CD4-positive, alpha-beta T cell treated with Interferon gamma for 1 hour (primary cell): Measurements from ENCODE around the gene RAB40B.
A peak's percentile ranks its signal among the peaks of the same experiment; 100 is the strongest.

Experiments
- DNase-seq: peaks from one replicate; pipeline ENCODE4 v3.0.0-alpha.2; 2020

Gene RAB40B

DNA sequence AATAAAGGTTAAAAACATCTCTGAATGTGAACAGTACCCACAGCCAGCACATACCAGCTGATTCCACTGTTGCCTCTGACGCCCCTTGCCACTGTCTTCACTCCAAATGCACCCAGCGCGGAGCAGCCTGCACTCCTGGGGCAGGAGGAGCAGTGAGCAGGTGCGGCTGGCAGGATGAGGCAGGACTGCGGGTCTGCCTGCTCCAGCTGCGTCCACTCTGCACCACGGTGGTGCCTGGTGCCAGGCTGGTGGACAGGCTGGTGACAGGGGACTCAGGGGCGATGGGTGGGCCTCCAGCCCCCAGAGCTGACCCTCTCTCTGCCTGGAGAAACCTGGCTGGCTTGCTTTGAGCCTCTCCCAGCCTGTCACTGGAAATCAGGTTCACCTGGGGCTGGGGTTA is 9.4 kb downstream of the RAB40B start:
- no peak for DNase-seq

- DNase-seq, result no peak
Measured at GRCh38 chr17:82687871-82688270, 10.6 kb downstream of the RAB40B start.

GRCh38 chr17:82687375-82687861 is 11.1 kb downstream of the RAB40B start:
- no peak for DNase-seq

DNA sequence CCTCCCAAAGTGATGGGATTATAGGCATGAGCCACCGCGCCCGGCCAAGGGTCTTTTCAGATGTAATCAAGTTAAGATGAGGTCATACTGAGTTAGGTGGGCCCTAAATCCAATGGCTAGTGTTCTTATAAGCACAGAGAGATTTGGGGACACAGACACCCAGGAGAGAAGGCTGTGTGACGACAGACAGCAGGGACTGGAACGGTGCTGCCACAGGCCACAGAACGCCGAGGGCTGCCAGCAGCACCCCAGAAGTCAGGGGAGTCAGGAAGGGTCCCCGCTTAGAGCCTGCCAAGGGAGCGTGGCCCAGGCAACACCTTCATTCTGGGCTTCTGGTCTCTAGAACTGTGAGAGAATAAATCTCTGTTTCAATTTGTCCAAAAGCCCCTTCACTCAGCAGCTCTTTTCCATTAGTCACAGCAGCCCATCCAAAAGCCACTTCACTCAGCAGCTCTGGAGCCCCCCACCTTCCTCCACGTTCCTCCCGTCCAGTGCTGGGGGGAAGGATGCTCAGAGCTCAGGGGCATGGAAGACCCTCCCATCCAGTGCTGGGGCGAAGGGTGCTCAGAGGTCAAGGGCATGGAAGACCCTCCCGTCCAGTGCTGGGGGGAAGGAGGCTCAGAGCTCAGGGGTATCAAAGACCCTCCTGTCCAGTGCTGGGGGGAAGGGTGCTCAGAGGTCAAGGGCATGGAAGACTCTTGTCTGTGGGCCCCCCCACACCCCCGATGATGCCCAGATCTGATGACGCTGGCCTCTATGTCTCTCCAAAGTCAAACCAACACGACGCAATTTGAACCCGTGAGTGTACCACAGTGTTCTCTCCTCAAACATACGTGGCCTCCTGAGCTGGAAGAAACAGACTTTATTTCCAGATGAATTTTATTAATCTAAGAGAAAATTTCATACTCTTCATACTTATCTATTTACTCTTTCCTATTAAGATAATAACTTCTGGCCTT is 11.9 kb downstream of the RAB40B start:
- no peak for DNase-seq

DNA sequence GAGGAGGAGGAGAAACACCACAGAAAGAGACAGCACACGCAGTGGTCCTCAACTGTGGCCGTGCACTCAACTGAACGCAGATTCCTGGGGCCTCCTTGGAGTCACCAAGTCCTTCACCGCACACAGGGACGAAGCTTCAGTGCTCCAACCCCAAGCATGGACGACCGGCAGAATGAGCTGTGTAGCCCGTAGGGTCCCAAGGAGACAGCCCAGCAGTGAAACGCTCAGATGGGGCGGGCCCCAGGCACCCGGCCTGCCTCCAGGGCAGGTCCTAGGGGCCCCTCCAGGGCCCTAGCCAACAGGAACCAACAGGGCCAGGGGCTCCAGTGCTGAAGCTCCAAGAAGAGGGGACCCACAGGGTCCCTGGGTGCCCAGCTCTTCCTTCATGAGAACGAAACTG is 13.2 kb downstream of the RAB40B start:
- no peak for DNase-seq

DNA sequence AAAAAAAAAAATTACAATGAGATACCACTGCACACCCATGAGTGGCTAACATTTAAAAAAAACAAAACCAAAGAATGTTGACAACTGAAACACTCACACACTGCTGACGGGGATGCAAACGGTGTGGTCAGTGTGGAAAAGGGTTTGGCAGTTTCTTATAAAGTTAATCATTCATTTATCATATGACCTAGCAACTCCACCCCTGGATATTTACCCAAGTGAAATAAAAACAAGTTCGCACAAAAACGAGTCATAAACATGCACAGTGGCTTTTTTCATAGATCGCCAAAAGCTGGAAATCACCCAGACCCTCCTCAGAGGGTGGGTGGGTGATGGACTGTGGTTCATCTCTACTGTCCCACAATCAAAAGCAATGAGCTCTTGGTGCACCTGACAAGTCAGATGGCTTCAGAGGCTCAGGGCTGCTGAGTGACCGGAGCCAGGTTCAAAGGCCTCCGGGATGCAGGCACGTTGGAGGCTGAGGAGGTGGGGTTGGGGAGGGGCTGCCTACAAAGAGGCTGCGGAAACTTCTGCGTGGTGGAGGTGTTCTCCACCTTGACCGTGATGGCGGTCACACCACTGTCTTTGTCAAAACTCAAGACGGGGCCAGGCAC is 14.2 kb downstream of the RAB40B start:
- DNase-seq, result no peak

- DNase-seq, result no peak
Measured at GRCh38 chr17:82683534-82683933, 15.0 kb downstream of the RAB40B start.

DNA sequence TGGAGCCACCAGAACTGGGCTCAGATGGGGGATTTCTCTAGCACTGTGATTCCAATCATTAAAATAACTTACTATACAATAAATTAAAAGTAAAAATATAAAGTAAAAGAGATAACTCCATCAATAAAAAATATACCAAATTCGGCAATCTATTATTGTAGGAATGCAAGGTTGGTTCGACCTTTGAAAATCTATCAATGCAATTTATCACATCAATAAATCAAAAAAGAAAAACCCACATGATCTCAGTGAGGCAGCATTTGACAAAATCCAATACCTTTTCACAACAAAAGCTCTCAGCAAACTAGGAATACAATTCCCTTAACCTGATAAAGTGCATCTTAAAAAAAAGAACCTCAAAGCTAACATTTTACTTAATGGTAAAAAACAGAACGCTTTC is 17.0 kb downstream of the RAB40B start:
- DNase-seq, result no peak

- no peak for DNase-seq
Measured at GRCh38 chr17:82679586-82680465, 18.7 kb downstream of the RAB40B start.

DNA sequence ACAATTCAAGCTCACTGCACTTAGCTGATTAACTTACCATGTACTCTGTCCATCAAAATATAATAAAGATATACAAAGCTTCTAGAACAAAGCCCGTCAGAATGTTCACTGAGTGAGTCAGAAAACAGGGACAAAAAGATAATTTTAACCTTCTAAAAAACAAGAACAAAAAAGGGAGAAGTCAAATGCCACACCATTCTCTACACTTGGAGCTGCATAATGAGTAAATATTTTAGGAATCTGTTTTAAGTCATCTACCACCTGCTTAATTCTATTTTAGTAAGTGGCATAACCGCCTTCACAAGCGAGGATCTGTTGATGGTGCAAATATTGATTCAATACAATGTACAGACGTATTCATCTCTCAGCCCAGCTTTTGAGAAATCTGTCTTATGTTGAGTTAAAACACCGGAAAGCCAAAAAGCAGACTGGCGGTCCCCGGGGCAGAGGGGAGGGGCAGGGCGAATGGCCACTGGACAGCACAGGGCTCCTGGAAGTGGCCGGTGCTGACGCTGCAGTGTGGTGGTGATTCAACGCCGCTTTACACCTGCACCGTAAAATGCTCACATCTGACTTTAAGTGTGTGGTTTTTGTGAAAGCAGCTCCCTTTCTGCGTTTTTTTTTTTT is 20.1 kb downstream of the RAB40B start:
- DNase-seq, result no peak

DNA sequence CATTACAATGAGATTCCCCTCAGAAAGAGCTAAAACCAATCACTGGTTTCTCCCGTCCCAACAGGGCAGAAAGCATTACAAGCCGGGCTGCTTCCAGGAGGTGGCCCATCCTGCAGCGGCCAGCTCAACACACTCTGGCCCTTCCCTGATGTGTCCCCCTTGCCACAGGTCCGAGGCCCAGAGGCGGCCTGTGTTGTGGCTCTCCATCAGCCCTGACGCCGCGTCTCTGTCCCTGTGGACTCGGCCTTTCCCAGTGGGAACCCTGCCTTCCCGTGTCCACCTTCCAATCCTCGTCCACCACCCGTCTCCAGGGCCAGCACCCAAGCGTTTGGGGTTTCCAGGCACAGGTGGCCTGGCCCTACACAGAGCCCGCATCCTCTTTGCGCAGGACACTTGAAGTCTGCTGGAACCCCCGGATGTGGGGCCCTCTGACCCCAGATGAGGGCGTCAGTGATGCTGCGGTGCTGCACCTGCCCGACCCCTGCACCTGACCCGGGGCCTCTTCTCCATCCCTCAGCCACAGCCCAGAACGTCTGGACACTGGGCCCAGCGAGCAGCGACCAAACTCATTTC is 21.1 kb downstream of the RAB40B start:
- no peak for DNase-seq

DNA sequence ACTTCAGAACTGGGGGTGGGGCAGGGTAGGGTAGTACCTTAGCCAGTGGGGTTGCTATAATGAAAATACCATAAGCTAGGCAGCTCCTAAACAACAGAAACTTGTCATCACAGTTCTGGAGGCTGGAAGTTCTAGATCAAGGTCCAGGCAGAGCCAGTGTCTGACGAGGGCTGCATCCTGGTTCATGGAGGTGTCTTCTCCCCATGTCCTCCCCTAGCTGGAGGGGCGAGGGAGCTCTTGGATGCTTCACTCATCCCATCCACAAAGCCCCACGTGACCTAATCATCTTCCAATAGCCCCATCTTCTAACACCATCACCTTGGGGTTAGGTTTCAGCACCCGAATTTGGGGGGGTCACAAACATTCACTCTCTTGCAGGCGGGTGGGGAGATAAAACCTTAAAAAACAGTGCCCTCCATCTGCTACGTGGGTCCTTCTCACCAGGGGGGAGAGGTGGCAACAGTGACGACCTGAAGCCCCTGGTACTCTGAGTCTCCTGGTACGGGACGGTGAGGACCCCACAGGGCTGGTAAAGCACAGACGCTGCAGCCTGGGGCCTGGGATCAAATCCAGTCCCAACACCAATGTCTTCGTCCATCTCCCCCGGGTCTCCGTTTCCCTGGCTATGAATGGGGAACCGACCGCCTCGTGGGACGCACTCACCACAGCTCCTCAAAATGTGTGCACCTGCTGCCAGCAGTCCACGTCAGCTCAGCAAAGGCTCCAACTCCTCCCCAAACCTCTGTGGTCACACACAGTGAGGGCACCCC is 22.8 kb downstream of the RAB40B start:
- no peak for DNase-seq

GRCh38 chr17:82674656-82675475 is 23.6 kb downstream of the RAB40B start:
- DNase-seq, result no peak

GRCh38 chr17:82670661-82671450 is 27.6 kb downstream of the RAB40B start:
- DNase-seq, result no peak

- DNase-seq, result peak; percentile 51
Measured at GRCh38 chr17:82668631-82669099, 29.8 kb downstream of the RAB40B start.

DNA sequence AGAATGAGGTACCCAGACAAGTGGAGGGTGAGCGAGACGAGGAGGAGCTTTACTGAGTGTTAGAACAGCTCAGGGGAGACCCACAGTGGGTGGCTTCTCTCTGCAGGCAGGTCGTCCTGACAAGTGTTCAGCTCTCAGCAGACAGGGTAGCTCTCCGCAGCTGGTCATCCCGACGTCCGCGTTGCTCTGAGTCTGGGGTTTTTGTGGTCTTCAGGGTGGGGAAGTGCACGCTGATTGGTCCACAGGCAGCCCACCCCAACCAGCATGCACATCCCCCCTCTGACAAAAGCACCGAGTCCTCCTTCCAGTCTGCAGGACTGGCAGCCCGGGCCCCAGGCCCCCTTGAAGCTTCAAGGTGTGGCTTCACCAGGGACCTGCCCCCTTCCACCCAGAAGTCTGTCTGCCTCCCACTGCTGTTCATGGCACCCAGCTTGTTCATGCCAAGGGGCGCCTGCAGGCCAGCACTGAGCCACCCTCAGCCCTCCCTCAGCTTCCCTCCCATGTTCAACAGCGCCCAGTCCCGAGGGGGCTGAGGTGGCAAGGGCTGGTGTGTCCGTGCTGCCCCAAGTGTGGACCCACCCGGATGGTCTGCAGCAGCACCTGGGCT is 30.4 kb downstream of the RAB40B start:
- no peak for DNase-seq

DNA sequence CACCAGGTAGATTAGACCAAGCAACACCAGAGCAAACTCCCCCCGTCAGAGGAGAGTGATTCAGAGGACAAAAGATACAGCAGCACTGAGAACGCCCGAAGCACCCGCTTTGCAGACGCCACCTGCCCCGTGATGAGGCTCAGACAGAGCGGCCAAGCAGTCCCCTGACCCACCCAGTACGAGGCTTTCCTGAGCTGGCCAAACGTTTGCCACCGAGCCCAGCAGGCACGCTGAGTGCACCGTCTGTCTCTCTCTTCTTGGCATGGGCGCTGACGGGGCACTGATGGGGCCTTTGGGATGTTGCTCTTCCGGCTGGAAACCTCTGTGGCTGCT is 30.9 kb downstream of the RAB40B start:
- no peak for DNase-seq

DNA sequence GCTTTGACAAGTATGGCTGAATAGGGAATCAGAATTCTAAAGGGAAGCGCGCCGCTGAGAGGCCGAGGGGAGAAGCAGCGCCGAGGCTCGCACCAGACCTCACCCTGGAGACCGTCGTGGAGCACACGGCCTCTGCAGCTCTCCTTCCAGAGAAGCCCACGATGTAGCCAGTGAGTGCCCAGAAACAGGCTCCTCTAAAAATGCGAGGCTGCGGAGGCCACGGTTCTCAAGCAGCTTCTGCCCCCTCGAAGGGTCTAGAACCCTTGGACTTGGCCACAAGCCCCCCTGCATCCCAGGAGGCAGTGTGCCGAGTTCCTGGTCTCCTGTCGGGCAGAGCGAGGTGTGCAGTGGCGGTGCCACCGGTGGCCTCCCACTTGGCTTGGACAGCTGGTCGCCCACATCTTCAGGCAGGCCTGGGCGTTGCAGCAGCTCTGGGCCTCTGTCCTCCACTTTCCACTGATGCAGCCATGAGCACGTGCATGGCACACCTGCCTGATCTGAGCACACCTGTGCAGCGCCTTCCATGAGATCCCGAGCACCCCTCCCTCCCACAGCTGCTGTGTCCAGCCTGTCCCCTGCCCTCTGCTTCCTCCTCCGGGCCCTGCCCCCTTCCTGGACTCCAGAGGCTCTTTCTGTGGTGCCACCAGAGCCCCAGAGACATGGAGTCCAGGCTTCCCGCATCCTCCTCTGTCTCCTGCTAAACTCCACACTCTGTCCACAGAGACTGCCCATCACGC is 31.4 kb downstream of the RAB40B start:
- no peak for DNase-seq

DNA sequence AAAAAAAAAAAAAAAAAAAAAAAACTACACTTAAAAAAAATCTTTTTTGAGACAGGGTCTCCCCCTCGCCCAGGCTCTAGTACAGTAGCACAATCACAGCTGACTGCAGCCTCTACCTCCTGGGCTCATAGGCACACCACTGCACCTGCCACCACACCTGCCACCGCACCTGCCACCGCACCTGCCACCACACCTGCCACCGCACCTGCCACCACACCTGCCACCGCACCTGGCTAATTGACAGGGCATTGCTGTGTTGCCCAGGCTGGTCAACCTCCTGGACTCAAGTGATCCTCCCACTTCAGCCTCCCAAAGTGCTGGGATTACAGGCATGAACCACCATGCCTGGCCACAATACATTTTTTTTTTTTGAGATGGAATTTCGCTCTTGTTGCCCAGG is 32.6 kb downstream of the RAB40B start:
- DNase-seq, result no peak
